GM12892 (cell line): Measurements from ENCODE around the gene MCC.

Experiments used
- POLR2A ChIP-seq: IDR thresholded peaks from 2 replicates; pipeline ENCODE4 v1.6.1; 2011; ENCODE audit warnings: low read depth, low read length, control low read depth
- TAF1 ChIP-seq: IDR thresholded peaks from 2 replicates; pipeline ENCODE4 v1.6.1; 2011; ENCODE audit warnings: low read depth, mild to moderate bottlenecking, control low read depth, low read length, borderline replicate concordance

GRCh38 chr5:113047234-113047633 is 441.0 kb downstream of the MCC start:
- no peak for TF ChIP-seq POLR2A
- TF ChIP-seq TAF1 = no peak
